T-cell (primary cell): ENCODE data around the gene DNAJB8. TPM values are rescaled to one million over a fixed set of nuclear protein-coding genes. Genes with fewer than 3 reads are reported as not detected.

Source experiments
- ATAC-seq, 4 experiments: fragments of 200-7000 bp in 3 of 4; fragments of 150-1000 bp in 1 of 4; cut with Tn5 transposase; replicated peaks in 1 of 4; 1 replicate in 3 of 4; 2 replicates in 1 of 4; pipeline ENCODE4 v1.10.0; 2021; ENCODE audit warnings: moderate library complexity in 3 of 4, mild to moderate bottlenecking in 2 of 4, moderate number of reproducible peaks in 1 of 4
- CTCF ChIA-PET, 2 donors: fragments of 300-600 bp; sonication (Branson Sonifier 250); formaldehyde crosslinking; loops; one replicate each; lab custom pipeline; 2022; ENCODE audit warnings: antibody characterized with exemption in 2 of 2; lab: Charles Lee
- POLR2A ChIA-PET, 2 donors: fragments of 300-600 bp; sonication (Branson Sonifier 250); formaldehyde crosslinking; loops; one replicate each; lab custom pipeline; 2022; ENCODE audit warnings: antibody characterized with exemption in 2 of 2; lab: Charles Lee
- DNase-seq, 35 experiments: peaks; one replicate each; pipeline versions ENCODE4 v3.0.0 to v3.0.0-alpha.2; 2013 to 2023
- H3K27ac ChIP-seq: one replicate; pipeline ENCODE4 v1.5.1; 2013; ENCODE audit warnings: low read length
- H3K27me3 ChIP-seq, 2 experiments: replicated peaks in 1 of 2; 1 replicate in 1 of 2; 2 replicates in 1 of 2; pipeline versions ENCODE4 v1.6.1 to v1.7.0; 2013; ENCODE audit warnings: low read length in 1 of 2, mixed read lengths in 1 of 2; ENCODE audit not compliant: control insufficient read depth in 2 of 2, insufficient read depth in 2 of 2; ENCODE audit errors: extremely low read depth in 1 of 2
- H3K36me3 ChIP-seq, 2 donors: 1 replicate in 1 of 2; 2 replicates in 1 of 2; pipeline versions ENCODE4 v1.6.1 to v1.7.0; 2013; ENCODE audit warnings: low read length in 1 of 2; ENCODE audit not compliant: control insufficient read depth in 2 of 2, insufficient read depth in 1 of 2; ENCODE audit errors: extremely low read depth in 1 of 2
- H3K4me1 ChIP-seq, 2 experiments: 1 replicate in 1 of 2; 2 replicates in 1 of 2; pipeline versions ENCODE4 v1.6.1 to v1.7.0; 2013; ENCODE audit warnings: low read length in 2 of 2, mixed read lengths in 1 of 2; ENCODE audit not compliant: insufficient read depth in 2 of 2, control insufficient read depth in 1 of 2; ENCODE audit errors: extremely low read depth in 1 of 2
- H3K4me3 ChIP-seq, 2 donors: 1 replicate in 1 of 2; 2 replicates in 1 of 2; pipeline versions ENCODE4 v1.5.1 to v1.7.0; 2013; ENCODE audit warnings: mild to moderate bottlenecking in 2 of 2, low read length in 1 of 2, moderate library complexity in 1 of 2; ENCODE audit not compliant: control insufficient read depth in 1 of 2; ENCODE audit errors: extremely low read depth in 1 of 2
- H3K9me3 ChIP-seq: 2 replicates; pipeline ENCODE4 v1.7.0; 2013
- H3K27ac Mint-ChIP-seq, 2 donors: one replicate each; pipeline ENCODE4 v1.8.0; 2020 to 2021; ENCODE audit warnings: mild to moderate bottlenecking in 2 of 2, mixed read lengths in 2 of 2
- H3K27me3 Mint-ChIP-seq, 2 donors: one replicate each; pipeline ENCODE4 v1.8.0; 2021 to 2022; ENCODE audit warnings: mixed read lengths in 2 of 2
- H3K36me3 Mint-ChIP-seq: one replicate; pipeline ENCODE4 v1.8.0; 2021; ENCODE audit warnings: mixed read lengths
- H3K4me1 Mint-ChIP-seq, 3 donors: one replicate each; pipeline ENCODE4 v1.8.0; 2020 to 2022; ENCODE audit warnings: mixed read lengths in 3 of 3, mild to moderate bottlenecking in 1 of 3
- H3K4me3 Mint-ChIP-seq, 3 donors: one replicate each; pipeline ENCODE4 v1.8.0; 2020 to 2022; ENCODE audit warnings: mild to moderate bottlenecking in 3 of 3, mixed read lengths in 3 of 3, moderate library complexity in 3 of 3
- H3K9me3 Mint-ChIP-seq, 3 donors: one replicate each; pipeline ENCODE4 v1.8.0; 2020 to 2022; ENCODE audit warnings: mixed read lengths in 3 of 3
- WGBS: methylation state at CpG from one replicate; pipeline ENCODE4 v1.1.5; 2013; ENCODE audit warnings: missing lambda C conversion rate; ENCODE audit not compliant: insufficient coverage; 5-methylcytosine and 5-hydroxymethylcytosine counted together
- total RNA-seq, 35 experiments: library from RNA in 6 of 35; stranded (reverse) in 6 of 35; fragments of 120-200 nt in 1 of 35; gene quantifications; one replicate each; pipeline versions ENCODE4 v1.2.1 to v1.2.4 and lab custom pipeline; 2013 to 2026

Gene DNAJB8
- total RNA-seq (not detected), total RNA-seq (lab: John Stamatoyannopoulos, UW) (0 to 0.07 (median 0) reads per million in 29 experiments)
- total RNA-seq (2013): not detected

- Histone ChIP-seq H3K9me3 (no peaks in the 10 kb centered on the region), H3K27me3 (peaks cover 0 to 53% of the 10 kb centered on the region in 2 experiments), H3K27ac (no peak within 1 kb of the TSS), H3K36me3 (no peaks in the 10 kb centered on the region), H3K4me1 (peaks cover 0 to 6% of the 10 kb centered on the region in 2 experiments), H3K4me3 (no peak within 1 kb of the TSS)
- DNase-seq (peak in 26 of 35 experiments; percentile 16 to 58 (median 34)), ATAC-seq (peak in 3 of 4 experiments; percentile 12 to 88 (median 33))
- H3K4me3 Mint-ChIP-seq: no peak within 1 kb of the TSS
- H3K9me3 Mint-ChIP-seq: no peaks in the 10 kb centered on the region
- no peaks in the 10 kb centered on the region for H3K36me3 Mint-ChIP-seq
- peaks cover 26 to 35% of the 10 kb centered on the region in 2 donors for H3K27me3 Mint-ChIP-seq
- CTCF ChIA-PET: no interaction called here
- WGBS: 57% methylated on average over 13 of the region's 14 CpGs
- peaks cover 4 to 23% (median 7%) of the 10 kb centered on the region in 3 donors for H3K4me1 Mint-ChIP-seq
- H3K27ac Mint-ChIP-seq: no peak within 1 kb of the TSS
- POLR2A ChIA-PET: no interaction called here
Measured at GRCh38 chr3:128466840-128467541, at the start of gene DNAJB8. TSS of gene DNAJB8 (minus strand) at chr3:128466890. CDS start at chr3:128463245, 3,645 bp downstream.

- ATAC-seq: no peak
- peaks cover 53 to 64% of the 10 kb centered on the region in 2 donors for H3K27me3 Mint-ChIP-seq
- no CpG with 5 or more reads among the region's 1 CpG for WGBS
- peaks cover 3% of the 10 kb centered on the region for H3K9me3 ChIP-seq
- H3K9me3 Mint-ChIP-seq: peaks cover 9 to 16% (median 12%) of the 10 kb centered on the region in 3 donors
- no peak overlapping the region for H3K4me3 ChIP-seq
- ChIA-PET CTCF (no interaction called here), POLR2A (no interaction called here)
- H3K27ac Mint-ChIP-seq: no peak overlapping the region
- no peak for DNase-seq
- H3K4me1 ChIP-seq: no peaks in the 10 kb centered on the region
- no peaks in the 10 kb centered on the region for H3K4me1 Mint-ChIP-seq
- peaks cover 0 to 28% of the 10 kb centered on the region in 2 experiments for H3K27me3 ChIP-seq
- no peaks in the 10 kb centered on the region for H3K36me3 ChIP-seq
- H3K27ac ChIP-seq: no peak overlapping the region
- no peak overlapping the region for H3K4me3 Mint-ChIP-seq
- peaks cover 4% of the 10 kb centered on the region for H3K36me3 Mint-ChIP-seq
Measured at GRCh38 chr3:128515967-128516366, 49.3 kb upstream of the DNAJB8 start.

- no peak overlapping the region for H3K4me3 Mint-ChIP-seq
- CTCF ChIA-PET: no interaction called here
- POLR2A ChIA-PET: no interaction called here
- H3K27ac Mint-ChIP-seq: no peak overlapping the region
- peaks cover 1 to 6% (median 6%) of the 10 kb centered on the region in 3 donors for H3K9me3 Mint-ChIP-seq
- H3K27me3 ChIP-seq: peaks cover 0 to 39% of the 10 kb centered on the region in 2 experiments
- DNase-seq: no peak
- peaks cover 46% of the 10 kb centered on the region in 2 donors for H3K27me3 Mint-ChIP-seq
- H3K9me3 ChIP-seq: no peaks in the 10 kb centered on the region
- H3K36me3 ChIP-seq: no peaks in the 10 kb centered on the region
- H3K36me3 Mint-ChIP-seq: peaks cover 1% of the 10 kb centered on the region
- no peaks in the 10 kb centered on the region for H3K4me1 Mint-ChIP-seq
- no peaks in the 10 kb centered on the region for H3K4me1 ChIP-seq
- ATAC-seq: no peak
- no CpG with 5 or more reads among the region's 5 CpGs for WGBS
- no peak overlapping the region for H3K4me3 ChIP-seq
- H3K27ac ChIP-seq: no peak overlapping the region
Measured at GRCh38 chr3:128508852-128509251, 42.2 kb upstream of the DNAJB8 start.

- 40% methylated on average over 1 of the region's 2 CpGs for WGBS
- Histone ChIP-seq H3K4me3 (no peak overlapping the region), H3K36me3 (no peaks in the 10 kb centered on the region), H3K27ac (no peak overlapping the region), H3K4me1 (no peaks in the 10 kb centered on the region), H3K9me3 (no peaks in the 10 kb centered on the region), H3K27me3 (peaks cover 0 to 46% of the 10 kb centered on the region in 2 experiments)
- no peaks in the 10 kb centered on the region for H3K4me1 Mint-ChIP-seq
- H3K4me3 Mint-ChIP-seq: no peak overlapping the region
- no peaks in the 10 kb centered on the region for H3K36me3 Mint-ChIP-seq
- DNase-seq (no peak), ATAC-seq (no peak)
- H3K27me3 Mint-ChIP-seq: peaks cover 43 to 48% of the 10 kb centered on the region in 2 donors
- POLR2A ChIA-PET: no interaction called here
- no peak overlapping the region for H3K27ac Mint-ChIP-seq
- CTCF ChIA-PET: interaction anchor here in 1 of 2 donors (1.0 kb wide), 1 partner anchor 411 kb away, joined by 3 read pairs; no protein-coding TSS in a partner anchor
- H3K9me3 Mint-ChIP-seq: peaks cover 0 to 6% (median 0%) of the 10 kb centered on the region in 3 donors
Measured at GRCh38 chr3:128506754-128507153, 40.1 kb upstream of the DNAJB8 start.

GRCh38 chr3:128505771-128506170, 39.1 kb upstream of the DNAJB8 start:
- no peaks in the 10 kb centered on the region for H3K9me3 ChIP-seq
- H3K4me1 Mint-ChIP-seq: no peaks in the 10 kb centered on the region
- 100% methylated on average over 1 of the region's 3 CpGs for WGBS
- peaks cover 0 to 48% of the 10 kb centered on the region in 2 experiments for H3K27me3 ChIP-seq
- peaks cover 0 to 6% (median 0%) of the 10 kb centered on the region in 3 donors for H3K9me3 Mint-ChIP-seq
- POLR2A ChIA-PET: no interaction called here
- CTCF ChIA-PET: interaction anchor here (0.6 to 1.0 kb wide), 2 partner anchors 24 to 410 kb away, joined by 3 read pairs; no protein-coding TSS in a partner anchor
- H3K4me3 ChIP-seq: no peak overlapping the region
- no peak overlapping the region for H3K4me3 Mint-ChIP-seq
- no peaks in the 10 kb centered on the region for H3K36me3 Mint-ChIP-seq
- H3K36me3 ChIP-seq: no peaks in the 10 kb centered on the region
- DNase-seq (no peak), ATAC-seq (no peak)
- no peaks in the 10 kb centered on the region for H3K4me1 ChIP-seq
- H3K27ac Mint-ChIP-seq: no peak overlapping the region
- H3K27ac ChIP-seq: no peak overlapping the region
- H3K27me3 Mint-ChIP-seq: peaks cover 49 to 53% of the 10 kb centered on the region in 2 donors

GRCh38 chr3:128504963-128505730, 38.5 kb upstream of the DNAJB8 start:
- no peaks in the 10 kb centered on the region for H3K9me3 ChIP-seq
- no peak for ATAC-seq
- DNase-seq: no peak
- 100% methylated on average over 2 of the region's 12 CpGs for WGBS
- no peak overlapping the region for H3K27ac Mint-ChIP-seq
- H3K9me3 Mint-ChIP-seq: peaks cover 0 to 6% (median 0%) of the 10 kb centered on the region in 3 donors
- no peak overlapping the region for H3K4me3 Mint-ChIP-seq
- peaks cover 0 to 50% of the 10 kb centered on the region in 2 experiments for H3K27me3 ChIP-seq
- H3K27ac ChIP-seq: no peak overlapping the region
- POLR2A ChIA-PET: no interaction called here
- H3K4me1 Mint-ChIP-seq: no peaks in the 10 kb centered on the region
- no peaks in the 10 kb centered on the region for H3K4me1 ChIP-seq
- no peak overlapping the region for H3K4me3 ChIP-seq
- no peaks in the 10 kb centered on the region for H3K36me3 ChIP-seq
- H3K27me3 Mint-ChIP-seq: peaks cover 49 to 51% of the 10 kb centered on the region in 2 donors
- CTCF ChIA-PET: interaction anchor here in 1 of 2 donors (0.6 kb wide), 1 partner anchor 25 kb away, joined by 3 read pairs; no protein-coding TSS in a partner anchor
- H3K36me3 Mint-ChIP-seq: no peaks in the 10 kb centered on the region
